RWPE2 (cell line): ENCODE results near the gene TAF9B.

ENCODE experiments used
- ATAC-seq: fragments of 200-7000 bp; cut with Tn5 transposase; 3 replicates; pipeline ENCODE4 v1.9.1; 2021; ENCODE audit warnings: low read depth
- DNase-seq: peaks from one replicate; pipeline ENCODE4 v3.0.0-alpha.2; 2020; ENCODE audit warnings: low spot score
- H3K27ac ChIP-seq: fragments of 450-650 bp; 2 replicates; pipeline ENCODE4 v1.5.1; 2017; ENCODE audit warnings: mild to moderate bottlenecking; ENCODE audit not compliant: poor library complexity, severe bottlenecking
- H3K27me3 ChIP-seq: fragments of 250-450 bp; sonication (Bioruptor Pico); 2 replicates; pipeline ENCODE4 v1.5.1; 2021; ENCODE audit warnings: mild to moderate bottlenecking, moderate library complexity; ENCODE audit not compliant: insufficient read depth, poor library complexity, severe bottlenecking
- H3K36me3 ChIP-seq: fragments of 250-450 bp; sonication (Bioruptor Pico); 2 replicates; pipeline ENCODE4 v1.5.1; 2020; ENCODE audit warnings: low read depth, mild to moderate bottlenecking, moderate library complexity
- H3K4me1 ChIP-seq: fragments of 250-450 bp; sonication (Bioruptor Pico); 2 replicates; pipeline ENCODE4 v1.5.1; 2021; ENCODE audit warnings: mild to moderate bottlenecking, moderate library complexity; ENCODE audit not compliant: insufficient read depth, poor library complexity, severe bottlenecking
- H3K4me3 ChIP-seq: fragments of 250-450 bp; sonication (Bioruptor Pico); 2 replicates; pipeline ENCODE4 v1.5.1; 2021; ENCODE audit warnings: mild to moderate bottlenecking, moderate library complexity; ENCODE audit not compliant: severe bottlenecking
- H3K9me3 ChIP-seq: fragments of 250-450 bp; sonication (Bioruptor Pico); 2 replicates; pipeline ENCODE4 v1.5.1; 2021; ENCODE audit warnings: mild to moderate bottlenecking, moderate library complexity; ENCODE audit not compliant: severe bottlenecking
- CTCF ChIP-seq: fragments of 450-650 bp; IDR thresholded peaks from one replicate; pipeline ENCODE4 v1.5.1; 2017; ENCODE audit warnings: mild to moderate bottlenecking, moderate library complexity; ENCODE audit not compliant: poor library complexity, severe bottlenecking

Gene TAF9B

GRCh38 chrX:78111140-78111931 is 28.1 kb downstream of the TAF9B start:
- Histone ChIP-seq H3K27me3 (no peaks in the 10 kb centered on the region), H3K27ac (no peak overlapping the region), H3K4me3 (no peak overlapping the region), H3K9me3 (no peaks in the 10 kb centered on the region), H3K4me1 (no peaks in the 10 kb centered on the region), H3K36me3 (peaks cover 90% of the 10 kb centered on the region)
- ATAC-seq (peak; percentile 42; the same call in 2 of the 3 replicates), DNase-seq (no peak)
- TF ChIP-seq CTCF = no peak

- Histone ChIP-seq H3K27ac (no peak overlapping the region), H3K27me3 (no peaks in the 10 kb centered on the region), H3K4me3 (no peak overlapping the region), H3K4me1 (no peaks in the 10 kb centered on the region), H3K9me3 (no peaks in the 10 kb centered on the region), H3K36me3 (peaks cover 90% of the 10 kb centered on the region)
- TF ChIP-seq CTCF = no peak
- ATAC-seq (no peak), DNase-seq (no peak)
These were observed 30.0 kb downstream of the TAF9B start for GRCh38 chrX:78109458-78109857.

GRCh38 chrX:78106651-78106986 is 32.8 kb downstream of the TAF9B start:
- no peak for TF ChIP-seq CTCF
- Histone ChIP-seq H3K9me3 (no peaks in the 10 kb centered on the region), H3K27ac (no peak overlapping the region), H3K27me3 (no peaks in the 10 kb centered on the region), H3K36me3 (peaks cover 62% of the 10 kb centered on the region), H3K4me3 (peak overlapping the region; percentile 82), H3K4me1 (peaks cover 5% of the 10 kb centered on the region)
- DNase-seq (no peak), ATAC-seq (no peak)

GRCh38 chrX:78105944-78106650 is 33.4 kb downstream of the TAF9B start:
- H3K36me3 ChIP-seq = peaks cover 56% of the 10 kb centered on the region
- peak overlapping the region; percentile 82 for H3K4me3 ChIP-seq
- no peak for DNase-seq
- peak overlapping the region; percentile 85 for H3K27ac ChIP-seq
- no peaks in the 10 kb centered on the region for H3K9me3 ChIP-seq
- no peak for ATAC-seq
- H3K4me1 ChIP-seq = peaks cover 5% of the 10 kb centered on the region
- TF ChIP-seq CTCF = no peak
- H3K27me3 ChIP-seq = no peaks in the 10 kb centered on the region
